Spleen (tissue), 11 donors: Measurements from ENCODE around the gene DAP3. TPM values are rescaled to one million over a fixed set of nuclear protein-coding genes. Genes with fewer than 3 reads are reported as not detected.
"Not testable (repeated sequence)": the region's sequence is repeated elsewhere in the genome, so short reads cannot be mapped to it uniquely, and the experiment has no call there.

ENCODE experiments used
- DNase-seq: peaks from one replicate; pipeline ENCODE4 v3.0.0-alpha.2; 2020
- H3K27ac ChIP-seq, 8 donors: fragments of 200-600 bp; sonication (generic) in 7 of 8; 1 replicate in 4 of 8; 2 replicates in 4 of 8; pipeline versions ENCODE4 v1.5.0 to v1.8.0; 2016 to 2021; ENCODE audit warnings: inconsistent platforms in 4 of 8, mild to moderate bottlenecking in 4 of 8, moderate library complexity in 1 of 8
- H3K27me3 ChIP-seq, 7 donors: fragments of 200-600 bp; sonication (generic) in 6 of 7; replicated peaks in 1 of 7; 1 replicate in 4 of 7; 2 replicates in 3 of 7; pipeline versions ENCODE4 v1.5.0 to v1.8.0; 2016 to 2021; ENCODE audit warnings: inconsistent platforms in 3 of 7, mild to moderate bottlenecking in 1 of 7
- H3K36me3 ChIP-seq, 6 donors: fragments of 200-600 bp; sonication (generic) in 5 of 6; 1 replicate in 4 of 6; 2 replicates in 2 of 6; pipeline versions ENCODE4 v1.5.0 to v1.8.0; 2016 to 2021; ENCODE audit warnings: inconsistent platforms in 2 of 6
- H3K4me1 ChIP-seq, 6 donors: fragments of 200-600 bp; sonication (generic) in 5 of 6; 1 replicate in 3 of 6; 2 replicates in 3 of 6; pipeline versions ENCODE4 v1.5.0 to v1.8.0; 2016 to 2021; ENCODE audit warnings: inconsistent platforms in 3 of 6
- H3K4me3 ChIP-seq, 8 donors: fragments of 200-600 bp; sonication (generic) in 7 of 8; 1 replicate in 4 of 8; 2 replicates in 4 of 8; pipeline versions ENCODE4 v1.5.0 to v1.8.0; 2016 to 2021; ENCODE audit warnings: inconsistent platforms in 4 of 8, mild to moderate bottlenecking in 4 of 8, moderate library complexity in 2 of 8
- H3K9me3 ChIP-seq, 8 donors: fragments of 200-600 bp; sonication (generic) in 7 of 8; 1 replicate in 4 of 8; 2 replicates in 4 of 8; pipeline versions ENCODE4 v1.5.0 to v1.8.0; 2016 to 2021; ENCODE audit warnings: inconsistent platforms in 4 of 8
- CTCF ChIP-seq, 11 experiments: fragments of 200-600 bp in 7 of 11; fragments of 450-650 bp in 4 of 11; sonication (generic) in 4 of 11; IDR thresholded peaks in 8 of 11; conservative IDR thresholded peaks in 3 of 11; 1 replicate in 7 of 11; 2 replicates in 4 of 11; pipeline versions ENCODE4 v1.4.0 to v1.8.0; 2016 to 2021; ENCODE audit warnings: antibody characterized with exemption in 11 of 11, inconsistent platforms in 4 of 11, mild to moderate bottlenecking in 1 of 11
- POLR2A ChIP-seq, 3 donors: fragments of 450-650 bp; IDR thresholded peaks; one replicate each; pipeline ENCODE4 v1.5.1; 2017; ENCODE audit warnings: antibody characterized with exemption in 3 of 3, mild to moderate bottlenecking in 1 of 3
- POLR2AphosphoS5 ChIP-seq, 3 donors: sonication (generic); formaldehyde crosslinking; IDR thresholded peaks; one replicate each; pipeline ENCODE4 v1.5.1; 2017; ENCODE audit warnings: antibody characterized with exemption in 3 of 3
- WGBS, 5 donors: extraction: QIAGEN DNeasy Blood & Tissue Kit in 3 of 5; methylation state at CpG; one replicate each; pipeline versions ENCODE4 v1.1.5 to v1.1.7; 2013 to 2018; 5-methylcytosine and 5-hydroxymethylcytosine counted together
- intact Hi-C: fragments of 100-400 bp; cut with DNase I; formaldehyde crosslinking; loops from one replicate; pipeline ENCODE4 v1.15.0; 2023; ENCODE audit warnings: low total_unique reads
- polyA plus RNA-seq, 3 donors: library from polyadenylated mRNA; stranded (reverse); fragments of 200-250 nt; gene quantifications; one replicate each; pipeline ENCODE4 v1.2.1, GENCODE V29; 2013
- total RNA-seq, 7 donors: library from RNA; depleted of rRNA in 3 of 7; stranded (reverse); fragments of >200 nt in 3 of 7; fragmentation: NEBNext Ultra II Directional in 4 of 7; extraction: Animal tissue kit (Norgen Biotek cat#: 25700) in 4 of 7; gene quantifications; one replicate each; pipeline versions ENCODE4 v1.1.0 to v1.2.1, GENCODE V29; 2016 to 2021
- donor health status: healthy with polysubstance abuse.
- donor health status: DM: no; HTN: no; CAD: no; lungs with moderate emphysema.
- donor health status: DM: no; HTN: no; CAD: no.
- donor health status: Bipolar disorder and iron deficiency.
- donor health status: healthy.
- donor health status: DM: no; HTN: no; CAD: no.
- donor health status: DM: yes; HTN: yes; CAD: no.

Gene DAP3
- total and polyA plus RNA-seq, 10 donors: 87.3 to 150 (median 99.5) TPM

GRCh38 chr1:155703216-155703615 lies 14.3 kb downstream of the DAP3 start:
- no peak overlapping the region for H3K4me3 ChIP-seq
- intact Hi-C loops: no loop called here
- H3K27ac ChIP-seq: no peak overlapping the region
- no peaks in the 10 kb centered on the region for H3K9me3 ChIP-seq
- no peak for DNase-seq
- H3K27me3 ChIP-seq: no peaks in the 10 kb centered on the region
- 85 to 93% (median 90%) methylated on average over 6 of the region's 6 CpGs for WGBS, 5 donors
- TF ChIP-seq POLR2AphosphoS5 (IDR thresholded peaks at IDR 0.05) (no peak), CTCF (IDR thresholded peaks at IDR 0.05 in 8 of 11, conservative IDR thresholded peaks at IDR 0.05 in 3 of 11) (no peak), POLR2A (IDR thresholded peaks at IDR 0.05) (no peak)
- H3K4me1 ChIP-seq: peaks cover 0 to 21% (median 11%) of the 10 kb centered on the region in 6 donors
- no peaks in the 10 kb centered on the region for H3K36me3 ChIP-seq

DNA sequence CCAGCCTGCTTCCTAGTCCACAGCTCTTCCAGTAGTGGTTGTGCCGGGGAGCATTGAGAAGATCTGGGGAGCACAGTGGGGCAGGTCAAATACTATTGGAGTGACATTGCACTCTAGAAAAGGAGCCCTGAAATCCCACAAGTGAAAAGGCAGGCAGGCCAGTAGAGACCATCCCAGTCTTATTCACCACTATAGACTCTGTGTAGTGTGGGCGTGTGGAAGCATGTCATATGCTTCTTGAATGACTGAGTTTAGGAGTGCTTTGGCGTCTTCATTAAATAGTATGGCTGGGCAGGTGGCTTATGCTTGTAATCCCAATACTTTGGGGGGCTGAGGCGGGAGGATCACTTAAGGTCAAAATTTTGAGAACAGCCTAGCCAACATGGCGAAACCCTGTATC lies 15.5 kb downstream of the DAP3 start:
- DNase-seq, H3K36me3 ChIP-seq, H3K9me3 ChIP-seq, H3K4me3 ChIP-seq, H3K27me3 ChIP-seq, intact Hi-C loops, H3K27ac ChIP-seq: not testable (repeated sequence)
- WGBS, 5 donors: 89 to 98% (median 96%) methylated on average over 4 to 5 of the region's 5 CpGs
- peaks cover 0 to 22% (median 11%) of the 10 kb centered on the region in 6 donors for H3K4me1 ChIP-seq

DNA sequence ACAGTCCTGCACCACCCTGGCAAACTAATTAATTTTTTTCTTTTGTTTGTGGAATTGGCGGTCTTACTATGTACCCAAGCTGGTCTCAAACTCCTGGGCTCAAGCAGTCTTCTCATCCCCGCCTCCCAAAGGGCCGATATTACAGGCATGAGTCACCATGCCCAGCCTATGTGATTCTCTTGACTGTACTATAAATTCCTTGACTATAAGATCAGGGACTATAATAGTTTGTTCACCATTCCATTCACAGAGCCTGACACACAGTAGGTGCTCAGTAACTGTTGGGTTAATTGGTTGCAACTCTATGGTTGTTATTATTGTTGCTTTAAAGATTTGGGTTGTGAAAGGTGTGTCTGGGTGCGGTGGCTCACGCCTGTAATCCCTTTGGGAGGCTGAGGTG lies 17.2 kb downstream of the DAP3 start:
- DNase-seq: no peak
- Histone ChIP-seq H3K27me3 (no peaks in the 10 kb centered on the region), H3K36me3 (peaks cover 0 to 22% (median 4%) of the 10 kb centered on the region in 6 donors), H3K27ac (no peak overlapping the region), H3K4me3 (no peak overlapping the region), H3K9me3 (no peaks in the 10 kb centered on the region), H3K4me1 (peaks cover 0 to 22% (median 11%) of the 10 kb centered on the region in 6 donors)
- intact Hi-C loops: no loop called here
- TF ChIP-seq CTCF (IDR thresholded peaks at IDR 0.05 in 8 of 11, conservative IDR thresholded peaks at IDR 0.05 in 3 of 11): no peak
- no peak for TF ChIP-seq POLR2AphosphoS5 (IDR thresholded peaks at IDR 0.05)
- TF ChIP-seq POLR2A (IDR thresholded peaks at IDR 0.05): no peak
- 94 to 98% (median 94%) methylated on average over 5 of the region's 5 CpGs for WGBS, 5 donors

DNA sequence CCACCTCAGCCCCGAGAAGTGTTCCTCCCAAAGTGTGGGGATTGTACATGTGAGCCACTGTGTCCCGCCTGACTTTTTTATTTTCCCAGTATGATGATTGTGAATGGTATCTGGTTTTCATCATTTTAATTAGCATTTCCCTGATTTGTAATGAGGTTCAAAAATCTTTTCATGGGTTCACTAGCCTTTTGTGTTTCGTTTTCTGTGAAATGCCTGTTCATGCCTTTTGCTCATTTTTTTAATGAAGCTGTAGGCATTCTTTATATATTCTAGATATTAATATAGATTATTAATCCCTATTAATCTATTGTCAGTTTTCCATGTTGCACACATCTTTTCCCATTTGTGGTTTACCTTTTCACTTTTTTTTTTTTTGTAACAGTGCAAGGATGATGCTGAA lies 20.5 kb downstream of the DAP3 start:
- H3K9me3 ChIP-seq: no peaks in the 10 kb centered on the region
- no peak overlapping the region for H3K4me3 ChIP-seq
- H3K27me3 ChIP-seq: no peaks in the 10 kb centered on the region
- no peak overlapping the region for H3K27ac ChIP-seq
- intact Hi-C loops: no loop called here
- 95 to 98% (median 97%) methylated on average over 3 of the region's 3 CpGs for WGBS, 5 donors
- H3K36me3 ChIP-seq: peaks cover 0 to 43% (median 11%) of the 10 kb centered on the region in 6 donors
- no peak for DNase-seq
- no peak for TF ChIP-seq POLR2A (IDR thresholded peaks at IDR 0.05)
- TF ChIP-seq CTCF (IDR thresholded peaks at IDR 0.05 in 8 of 11, conservative IDR thresholded peaks at IDR 0.05 in 3 of 11): no peak
- TF ChIP-seq POLR2AphosphoS5 (IDR thresholded peaks at IDR 0.05): no peak
- H3K4me1 ChIP-seq: peaks cover 0 to 11% (median 4%) of the 10 kb centered on the region in 6 donors

DNA sequence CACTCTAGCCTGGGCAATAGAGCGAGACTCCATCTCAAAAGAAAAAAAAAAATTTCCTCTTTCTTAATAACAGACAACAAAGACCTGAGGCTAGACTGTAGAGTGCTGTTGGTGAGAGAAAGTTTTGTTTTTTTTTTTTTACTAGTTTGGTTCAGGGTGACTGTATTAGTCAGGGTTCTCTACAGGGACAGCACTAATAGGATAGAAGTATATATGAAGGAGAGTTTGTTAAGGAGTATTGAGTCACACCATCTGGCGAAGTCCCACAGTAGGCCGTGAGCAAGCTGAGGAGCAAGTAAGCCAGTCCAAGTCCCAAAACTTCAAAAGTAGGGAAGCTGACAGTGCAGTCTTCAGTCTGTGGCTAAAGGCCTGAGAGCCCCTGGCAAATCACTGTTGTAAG lies 22.6 kb downstream of the DAP3 start:
- WGBS, 5 donors: 88 to 100% (median 97%) methylated on average over 1 to 3 of the region's 3 CpGs
- H3K27ac ChIP-seq, H3K27me3 ChIP-seq, DNase-seq, intact Hi-C loops, H3K4me3 ChIP-seq, H3K9me3 ChIP-seq: not testable (repeated sequence)
- Histone ChIP-seq H3K4me1 (peaks cover 0 to 12% (median 4%) of the 10 kb centered on the region in 6 donors), H3K36me3 (peaks cover 0 to 56% (median 11%) of the 10 kb centered on the region in 6 donors)

GRCh38 chr1:155712636-155713035 lies 23.7 kb downstream of the DAP3 start:
- H3K4me3 ChIP-seq, H3K27me3 ChIP-seq, H3K27ac ChIP-seq, DNase-seq, H3K9me3 ChIP-seq, intact Hi-C loops: not testable (repeated sequence)
- peaks cover 0 to 67% (median 11%) of the 10 kb centered on the region in 6 donors for H3K36me3 ChIP-seq
- 86 to 95% (median 91%) methylated on average over 3 of the region's 3 CpGs for WGBS, 5 donors
- peaks cover 0 to 18% (median 2%) of the 10 kb centered on the region in 6 donors for H3K4me1 ChIP-seq
